HG02943 (cell line): Measurements from ENCODE around the gene TST.

Experiments used
- ATAC-seq: cut with Tn5 transposase; IDR thresholded peaks from one replicate; pipeline ENCODE4 v1.9.1; 2021; ENCODE audit warnings: mild to moderate bottlenecking, low read depth, moderate library complexity; ENCODE audit not compliant: unreplicated experiment

Gene TST

DNA sequence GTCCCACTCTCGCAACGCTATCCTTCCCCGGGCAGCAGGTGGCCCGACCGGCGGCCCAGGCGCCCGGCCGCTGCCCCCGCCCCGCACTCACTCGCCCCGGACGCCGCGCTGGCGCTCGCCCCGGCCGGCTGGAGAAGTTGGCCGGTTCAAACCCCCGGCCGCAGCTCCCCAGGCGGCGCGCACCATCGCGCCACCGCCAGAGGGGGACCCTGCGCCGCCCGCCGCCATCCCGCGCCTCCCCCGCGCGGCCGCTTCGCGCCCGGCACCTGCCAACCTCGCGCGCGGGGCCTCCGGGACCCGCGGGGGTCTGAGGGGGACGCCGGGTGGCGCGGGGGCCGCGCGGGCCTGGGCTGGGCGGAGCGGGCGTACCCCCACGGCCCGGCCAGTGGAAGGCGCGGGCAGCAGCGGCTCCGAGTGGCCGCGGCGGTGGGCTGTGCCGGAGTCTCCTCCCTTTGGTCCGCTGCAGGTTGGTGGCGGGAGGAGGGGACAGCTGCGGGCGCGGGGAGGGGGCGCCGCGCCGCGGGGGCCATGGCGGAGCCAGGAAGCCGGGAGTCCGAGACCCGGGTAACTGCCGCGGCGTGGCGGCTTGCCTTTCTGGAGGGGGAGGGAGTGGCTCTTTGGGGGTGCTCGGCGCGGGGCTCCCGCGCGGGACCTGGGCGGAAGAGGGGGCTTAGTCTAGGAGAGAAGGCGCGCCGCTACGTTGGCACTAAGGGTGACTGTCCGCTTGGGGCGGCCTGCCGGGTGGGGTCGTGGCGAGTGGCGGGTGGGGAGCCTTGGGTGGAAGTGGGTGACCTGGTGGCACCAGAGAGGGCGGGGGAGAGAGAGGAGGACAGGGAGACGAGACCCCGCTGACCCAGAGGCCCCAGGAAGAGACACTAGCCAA lies at the start of gene TST, which contains the start of gene MPST:
TSS of gene TST (minus strand) at position 139 of the 883 bp plus-strand sequence. CDS start 715 bp downstream, outside the sequence.
TSS of gene MPST (plus strand) at position 434 of the 883 bp plus-strand sequence. CDS start at position 529, 95 bp downstream.
- ATAC-seq: no peak

GRCh38 chr22:37068859-37069258 lies 49.6 kb upstream of the TST start:
- ATAC-seq: no peak

GRCh38 chr22:37067428-37067827 lies 48.2 kb upstream of the TST start:
- ATAC-seq: no peak

DNA sequence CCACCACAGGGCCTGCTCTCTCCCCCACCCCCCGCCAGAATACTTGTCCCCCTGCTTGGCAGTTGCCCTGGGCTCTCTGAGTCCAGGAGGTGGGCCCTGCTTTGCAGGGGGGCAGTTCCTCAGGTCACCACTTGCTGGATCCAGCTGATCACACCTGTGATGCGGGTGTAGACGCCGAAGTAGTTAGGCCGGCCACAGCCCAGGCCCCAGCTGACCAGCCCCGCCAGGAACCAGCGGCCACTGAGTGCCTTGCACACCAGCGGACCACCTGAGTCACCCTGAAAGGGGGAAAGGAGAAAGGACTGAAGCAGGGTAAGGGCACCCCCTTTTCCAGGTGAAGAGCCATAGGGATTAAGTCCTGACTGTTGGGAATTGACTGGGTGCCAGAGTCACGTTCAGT lies 46.7 kb upstream of the TST start:
- no peak for ATAC-seq

GRCh38 chr22:37065180-37065579 lies 45.9 kb upstream of the TST start:
- no peak for ATAC-seq

DNA sequence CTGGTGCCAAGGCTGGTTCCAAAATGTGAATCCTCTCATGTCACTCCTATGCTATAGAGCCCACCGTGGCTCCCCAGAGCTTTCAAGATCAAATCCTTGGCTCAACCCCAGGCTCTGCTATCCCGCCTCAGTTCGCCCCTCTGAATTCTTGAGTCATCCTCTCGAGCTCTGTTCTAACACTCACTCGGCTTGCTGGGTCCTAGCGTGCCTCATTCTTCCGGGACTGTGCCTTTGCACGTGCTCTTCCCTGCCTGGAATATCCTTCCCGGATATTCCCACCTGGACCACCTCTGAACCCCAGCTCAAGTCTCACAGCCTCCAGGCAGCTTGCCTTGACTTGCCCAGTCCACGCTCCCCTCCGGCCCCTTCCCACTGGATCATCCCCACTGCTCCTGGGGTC lies 45.3 kb upstream of the TST start:
- no peak for ATAC-seq

DNA sequence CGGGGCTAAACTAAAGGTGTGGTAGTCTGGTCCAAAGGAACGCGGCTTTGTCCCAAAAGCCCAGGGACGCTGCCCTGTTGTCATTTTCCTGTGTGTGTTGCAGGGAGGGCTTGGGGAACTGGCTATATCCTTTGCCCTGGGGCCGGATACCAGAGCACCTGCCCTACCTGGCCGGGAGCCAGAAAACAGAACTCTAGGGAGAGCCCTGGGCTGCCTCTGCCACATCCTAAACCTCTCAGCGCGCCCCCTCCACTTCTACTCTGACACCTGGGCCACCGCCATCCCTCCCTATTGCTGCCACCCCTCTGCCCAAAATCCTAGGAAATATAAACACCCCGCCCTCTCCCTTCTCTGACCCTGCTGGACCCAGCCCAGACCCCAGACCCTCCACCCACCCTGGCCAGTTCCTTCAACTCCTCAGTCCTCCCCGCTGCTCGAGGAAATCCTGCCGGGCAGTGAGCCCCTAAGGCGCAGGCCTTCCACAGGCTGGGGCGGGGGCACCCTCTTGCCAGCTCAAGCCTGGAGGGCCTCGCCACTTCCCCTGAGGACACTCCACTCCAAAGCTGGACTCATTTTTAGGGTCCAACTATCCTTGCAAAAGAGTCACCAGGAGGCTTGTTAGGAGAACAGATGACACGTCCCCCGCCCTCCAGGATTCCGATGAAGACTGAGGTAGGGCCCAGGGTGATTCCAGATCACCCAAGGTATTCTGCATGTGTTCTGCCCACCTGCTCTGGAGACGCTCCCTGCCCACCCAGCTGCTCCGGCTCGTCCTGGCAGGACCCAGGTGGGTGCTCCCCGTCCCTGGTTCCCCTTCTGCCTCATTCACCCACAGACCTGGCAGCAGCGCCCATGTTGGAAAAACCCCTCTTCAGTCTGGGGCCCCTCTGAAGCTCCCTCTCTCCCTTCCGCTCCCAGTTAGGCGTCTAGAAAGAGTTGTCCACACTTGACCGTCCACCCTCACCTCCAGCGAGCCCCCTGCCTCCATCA lies 44.5 kb upstream of the TST start:
- ATAC-seq: no peak

- no peak for ATAC-seq
Measured at GRCh38 chr22:37062702-37063381, 43.6 kb upstream of the TST start.

DNA sequence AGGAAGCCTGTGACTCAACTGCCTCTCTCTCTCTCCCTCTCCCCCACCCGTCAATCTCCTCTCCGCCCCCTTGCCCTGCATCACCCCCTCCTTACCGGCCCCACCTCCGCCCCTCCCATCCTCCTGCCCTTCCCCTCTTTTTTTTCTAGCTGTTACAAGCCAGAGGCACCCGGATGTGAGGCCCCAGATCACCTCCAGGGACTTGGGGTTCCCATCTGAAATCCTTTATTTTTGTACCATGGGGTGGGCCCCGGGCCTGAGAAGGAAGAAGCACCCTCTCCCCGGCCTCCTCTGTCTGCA lies 43.1 kb upstream of the TST start:
- ATAC-seq: no peak

GRCh38 chr22:37061611-37062375 lies 42.5 kb upstream of the TST start:
- ATAC-seq: no peak

GRCh38 chr22:37060801-37061610 lies 41.8 kb upstream of the TST start:
- no peak for ATAC-seq

- ATAC-seq: no peak
Measured at GRCh38 chr22:37059876-37060449, 40.7 kb upstream of the TST start.

DNA sequence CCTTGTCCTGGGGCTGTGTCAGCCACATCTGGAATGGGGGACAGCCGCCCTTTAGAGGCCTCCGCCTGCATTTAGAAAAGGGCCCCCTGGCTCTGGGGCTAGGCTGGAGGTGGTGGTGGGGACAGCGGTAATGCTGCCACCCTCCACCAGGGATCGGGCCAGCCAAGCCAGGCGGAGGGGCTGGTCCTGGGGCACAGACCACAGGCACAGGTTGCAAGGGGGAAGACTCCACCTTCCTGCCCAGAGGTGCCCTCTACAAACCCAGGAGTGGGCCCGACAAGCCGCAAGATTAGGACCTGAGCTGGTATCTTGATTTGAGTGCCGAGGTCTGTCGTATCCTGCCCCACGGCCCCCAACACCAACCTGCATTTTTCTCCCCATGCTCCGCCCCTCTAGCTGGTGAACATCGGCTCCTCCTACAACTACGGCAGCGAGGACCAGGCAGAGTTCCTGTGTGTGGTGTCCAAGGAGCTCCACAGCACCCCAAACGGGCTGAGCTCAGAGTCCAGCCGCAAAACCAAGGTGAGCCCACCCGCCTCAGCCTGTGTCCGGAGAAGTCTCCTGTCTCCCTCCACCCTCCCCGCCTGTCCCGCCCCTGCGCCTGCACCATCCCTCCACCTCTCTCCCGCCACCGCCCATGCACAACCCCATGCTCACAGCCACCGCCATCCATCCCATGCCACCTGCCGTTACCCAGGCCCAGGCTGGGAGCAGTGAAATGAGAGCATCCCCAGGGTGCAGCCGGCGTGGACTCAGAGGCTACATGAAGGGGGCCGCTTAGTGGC lies 39.9 kb upstream of the TST start:
- no peak for ATAC-seq

DNA sequence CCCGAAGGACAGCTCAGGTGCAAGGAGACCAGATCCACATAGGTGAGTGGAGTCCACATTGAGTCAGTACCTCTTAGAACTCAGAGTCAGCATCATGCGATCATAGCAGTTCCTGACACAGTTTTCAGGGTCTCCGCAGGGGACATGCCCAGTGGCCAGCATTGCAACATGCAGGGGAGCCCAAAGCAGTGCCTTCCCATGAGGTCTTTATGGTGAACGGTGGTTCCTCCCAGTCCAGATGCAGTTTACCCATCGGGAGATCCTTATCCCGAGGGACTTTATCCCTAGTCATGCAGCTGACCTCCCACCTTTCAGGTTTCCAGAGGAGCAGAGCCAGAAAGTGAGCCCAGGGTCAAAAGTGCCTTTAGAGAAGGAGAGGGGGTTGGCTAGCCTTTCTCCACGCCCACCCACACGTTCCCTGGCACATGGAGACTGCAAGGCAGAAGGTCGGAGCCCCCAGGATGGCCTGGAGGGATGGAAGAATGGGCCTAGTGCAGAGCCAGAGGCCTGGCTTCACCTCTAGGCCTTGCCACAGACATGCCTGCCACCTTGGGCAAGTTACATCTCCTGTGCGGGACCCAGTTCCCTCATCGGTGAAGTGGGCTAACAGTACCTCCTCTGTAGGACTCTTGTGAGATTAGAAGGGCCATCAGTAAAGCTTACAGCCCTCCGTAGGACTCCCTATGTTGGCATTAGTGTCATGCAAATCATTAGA lies 38.7 kb upstream of the TST start:
- ATAC-seq: no peak

- ATAC-seq: no peak
Measured at GRCh38 chr22:37057226-37057625, 38.0 kb upstream of the TST start.

GRCh38 chr22:37056246-37056645 lies 37.0 kb upstream of the TST start:
- ATAC-seq: no peak

DNA sequence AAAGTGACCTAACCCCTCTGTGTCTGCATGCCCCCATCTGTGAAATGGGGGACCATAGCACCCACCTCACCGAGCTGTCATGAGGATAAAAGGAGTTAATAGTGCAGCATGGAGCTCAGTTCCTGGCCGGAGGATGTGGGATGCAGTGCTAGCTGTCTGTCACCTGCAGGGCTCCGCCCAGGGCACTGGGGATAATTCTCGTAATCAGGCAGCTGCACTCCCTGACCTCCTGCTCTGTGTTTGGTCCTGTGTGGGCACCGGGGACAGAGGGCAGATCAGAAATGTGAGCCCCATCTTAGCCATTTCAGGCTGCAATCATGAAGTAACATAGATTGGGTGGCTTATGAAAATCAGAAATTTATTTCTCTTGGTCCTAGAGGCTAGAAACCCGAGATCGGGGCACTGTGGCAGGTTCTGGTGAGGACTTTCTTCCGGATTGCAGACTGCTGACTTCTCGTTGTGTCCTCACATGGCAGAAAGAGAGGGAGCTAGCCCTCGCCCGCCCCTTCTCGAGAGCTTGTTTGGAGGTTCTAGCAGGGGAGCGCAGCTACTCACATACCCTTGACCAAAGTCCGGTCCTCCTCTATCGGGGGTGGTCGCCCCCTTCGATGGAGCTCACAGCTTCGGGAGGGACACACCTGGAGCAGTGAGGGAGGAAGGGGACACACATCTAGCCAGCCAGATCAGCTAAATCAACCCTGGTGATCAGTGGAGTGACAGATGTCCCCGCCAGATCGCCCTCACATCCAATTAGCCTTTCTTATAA lies 35.5 kb upstream of the TST start:
- ATAC-seq: no peak
